NCI-H1092 (cell line): ENCODE measurements around the gene DERL2.
"Not testable (repeated sequence)": the region's sequence is repeated elsewhere in the genome, so short reads cannot be mapped to it uniquely, and the experiment has no call there.

Source experiments
- DNase-seq: peaks from one replicate; lab custom pipeline; 2025; lab: John Stamatoyannopoulos, UW

Gene DERL2

DNA sequence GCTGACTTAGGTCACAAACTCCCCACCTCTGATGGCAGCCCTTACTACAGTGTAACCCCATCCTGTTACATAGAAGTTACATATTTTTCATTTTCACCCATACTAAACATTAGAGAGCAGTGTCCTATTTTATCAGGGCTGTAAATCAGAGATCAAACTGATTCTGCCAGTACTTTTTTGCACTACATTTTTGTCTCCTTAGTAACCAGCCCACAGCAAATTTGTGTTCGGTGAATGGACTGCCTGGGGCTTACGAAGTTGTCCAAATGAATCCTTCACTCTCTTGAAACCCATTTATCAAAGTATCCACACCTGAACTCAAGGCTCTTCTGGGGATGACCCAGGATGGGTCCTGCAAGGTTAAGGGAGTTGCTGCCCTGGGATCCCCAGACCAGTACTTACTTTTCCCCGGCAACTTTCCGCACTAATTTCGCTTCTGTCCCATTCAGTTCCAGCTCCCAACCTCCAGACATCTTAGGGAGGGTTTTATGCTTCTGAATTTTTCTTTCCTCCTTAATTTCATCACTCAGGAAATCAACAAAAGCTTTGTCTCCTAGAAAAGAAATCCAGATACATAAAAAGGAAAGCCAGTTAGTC is 48.2 kb downstream of the DERL2 start:
- no peak for DNase-seq

GRCh38 chr17:5435781-5436315 is 50.1 kb downstream of the DERL2 start:
- DNase-seq, result not testable (repeated sequence)

DNA sequence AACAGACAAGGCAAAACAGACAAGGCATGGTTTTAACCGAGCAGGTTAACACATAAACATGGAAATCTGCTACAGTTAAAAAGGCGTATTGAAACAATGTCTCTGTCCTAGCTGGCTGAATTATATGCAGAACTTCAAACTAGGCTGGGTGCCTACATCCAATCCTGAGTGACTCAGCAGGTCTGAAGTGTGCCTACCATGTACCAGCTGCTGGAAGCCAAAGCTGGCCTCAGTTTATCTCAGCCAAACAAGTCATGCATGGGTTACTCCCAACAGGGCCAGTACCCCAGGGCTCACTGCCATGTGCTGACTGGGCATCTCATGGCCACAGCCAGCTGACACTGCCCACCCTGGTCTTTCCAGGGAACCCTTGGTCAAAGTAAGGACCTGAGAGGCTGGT is 51.0 kb downstream of the DERL2 start:
- DNase-seq, result no peak

DNA sequence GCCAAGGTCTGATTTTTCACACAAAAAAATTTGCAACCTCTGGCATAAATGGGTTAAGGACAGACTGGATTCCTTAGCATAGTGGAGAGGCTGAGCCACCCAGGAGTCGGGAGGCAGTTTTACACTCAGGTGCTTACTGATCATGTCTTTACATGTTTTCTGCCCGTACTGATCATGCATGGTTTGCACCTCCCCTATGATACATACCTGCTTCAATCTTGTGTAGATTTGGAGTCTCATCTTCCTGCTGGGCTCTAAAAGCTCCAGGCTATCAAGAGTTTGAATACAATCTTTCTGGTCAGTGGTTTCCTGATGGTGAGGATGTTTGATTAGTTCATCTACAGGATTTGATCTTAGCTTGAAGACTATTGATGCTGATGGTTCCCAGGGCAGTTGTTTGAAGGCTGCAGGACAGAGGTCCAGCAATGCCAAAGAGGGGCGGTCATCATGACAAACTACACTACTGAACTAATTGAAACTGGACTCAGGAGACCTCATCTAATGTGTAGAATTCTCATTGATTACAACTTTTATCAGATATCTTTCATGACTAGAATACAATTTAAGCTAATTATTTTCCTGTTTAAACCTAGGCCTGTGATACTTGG is 53.9 kb downstream of the DERL2 start:
- DNase-seq, result no peak

DNA sequence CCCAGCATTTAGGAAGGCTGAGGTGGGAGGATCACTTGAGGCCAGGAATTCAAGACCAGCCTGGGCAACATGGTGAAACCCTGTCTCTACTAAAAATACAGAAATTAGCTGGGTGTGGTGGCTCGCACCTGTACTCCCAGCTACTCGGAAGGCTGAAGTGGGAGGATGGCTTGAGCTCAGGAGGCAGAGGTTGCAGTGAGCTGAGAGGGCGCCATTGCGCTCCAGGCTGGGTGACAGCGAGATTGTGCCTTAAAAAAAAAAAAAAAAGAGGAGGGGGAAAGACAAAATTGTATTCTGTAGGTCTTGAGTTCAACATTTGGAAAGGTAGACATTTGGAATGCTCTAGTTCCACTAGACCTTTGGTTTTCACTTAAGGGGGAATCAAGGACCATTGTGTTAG is 54.7 kb downstream of the DERL2 start:
- DNase-seq, result not testable (repeated sequence)

DNA sequence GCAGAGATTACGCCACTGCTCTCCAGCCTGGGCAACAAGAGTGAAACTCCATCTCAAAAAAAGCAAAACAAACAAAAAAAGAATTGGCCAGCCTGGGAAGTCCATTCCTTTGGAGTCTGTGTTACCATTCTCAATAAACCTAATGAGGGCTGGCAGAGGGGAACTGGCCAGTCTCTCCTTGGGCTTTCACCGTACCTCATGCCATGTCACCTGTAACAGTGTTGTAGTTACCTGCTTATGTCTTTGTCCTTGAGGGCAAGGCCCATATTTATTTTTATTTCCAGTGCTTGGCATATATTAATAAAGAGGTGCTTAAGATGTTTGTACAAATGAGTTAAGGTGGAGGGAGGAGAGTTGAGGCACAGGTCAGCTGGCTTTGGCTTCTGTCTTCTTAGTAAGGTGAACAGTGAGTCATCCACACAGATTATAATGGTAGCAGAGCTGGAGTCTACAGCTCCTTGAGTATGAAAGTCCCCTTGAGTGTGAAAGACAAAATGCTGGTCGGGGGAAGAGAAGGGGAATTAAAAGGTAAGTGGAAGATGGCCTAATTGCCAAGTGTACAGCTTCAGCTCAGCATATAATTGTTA is 55.5 kb downstream of the DERL2 start:
- DNase-seq, result no peak

DNA sequence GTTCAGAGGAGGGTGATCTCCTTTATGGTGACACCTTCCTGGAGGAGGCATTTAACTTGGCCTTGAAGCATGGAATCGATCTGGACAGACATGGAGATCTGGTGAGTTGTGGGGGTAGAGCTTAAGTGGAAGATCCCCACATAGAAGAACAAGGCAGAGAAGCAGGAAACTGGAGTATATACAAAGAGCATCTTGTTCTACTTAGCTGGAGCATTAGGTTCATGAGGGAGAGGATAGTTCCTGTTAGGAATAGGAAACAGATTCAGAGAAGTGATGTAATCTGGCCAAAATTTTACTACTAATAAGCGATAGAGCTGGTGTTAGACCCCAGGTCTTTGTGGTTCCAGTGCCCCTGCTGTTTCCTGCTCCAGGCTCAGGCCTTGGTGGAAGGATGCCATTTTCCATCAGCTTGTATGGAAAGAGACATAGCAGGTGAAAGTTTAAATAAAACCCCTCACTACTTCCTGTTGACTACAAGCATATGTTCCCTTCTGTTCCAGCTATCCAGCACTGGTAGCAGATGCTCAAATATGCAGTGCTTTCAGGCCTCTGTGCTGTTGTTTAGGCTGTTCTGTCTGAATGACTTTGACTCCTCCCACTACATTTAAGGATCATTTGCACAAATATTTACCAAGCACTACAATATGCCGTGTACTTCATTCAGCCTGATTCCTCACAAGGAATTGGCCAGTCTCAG is 56.6 kb downstream of the DERL2 start:
- no peak for DNase-seq

GRCh38 chr17:5425826-5426225 is 60.2 kb downstream of the DERL2 start:
- no peak for DNase-seq

DNA sequence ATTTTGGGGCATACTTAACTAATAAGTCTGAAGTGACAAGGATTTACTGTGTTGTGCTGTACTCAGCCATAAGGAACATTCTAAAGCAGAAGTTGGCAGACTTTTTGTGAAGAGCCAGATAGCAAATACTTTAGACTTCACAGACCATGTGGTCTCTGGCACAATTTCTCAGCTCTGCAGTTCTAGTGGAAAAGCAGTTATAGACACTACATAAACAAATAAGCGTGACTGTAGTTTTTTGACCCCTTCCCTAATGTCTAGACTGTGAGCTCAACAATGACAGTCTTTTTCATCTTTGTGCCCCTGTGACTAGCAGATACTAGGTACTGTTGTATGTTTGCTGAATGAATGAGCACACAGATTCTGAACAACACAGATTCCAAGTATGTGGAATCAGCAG is 61.1 kb downstream of the DERL2 start:
- no peak for DNase-seq

DNA sequence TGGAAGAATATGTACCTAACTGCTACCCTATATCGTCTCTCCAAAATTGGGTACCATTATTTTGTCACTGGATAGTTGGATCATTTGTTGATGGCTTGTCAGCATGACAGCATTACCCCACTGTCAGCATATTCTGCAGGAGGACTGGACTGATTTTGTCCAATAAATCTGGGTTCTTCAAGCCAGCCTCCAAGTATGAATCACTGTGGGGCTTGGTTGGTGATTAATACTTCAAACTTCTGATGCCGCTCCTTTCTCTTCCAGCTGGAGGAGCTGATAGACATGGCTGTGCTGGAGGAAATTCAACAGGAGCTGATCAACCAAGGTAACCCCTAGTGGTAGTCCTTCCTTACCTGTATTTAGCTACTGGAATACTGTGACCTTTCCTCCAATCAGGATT is 63.5 kb downstream of the DERL2 start:
- DNase-seq, result no peak
